Mesendoderm (in vitro differentiated cells): ENCODE results near the gene SHCBP1L.

Experiments
- DNase-seq: peaks from one replicate; pipeline ENCODE4 v3.0.0; 2013
- H2AK5ac ChIP-seq: 2 replicates; pipeline ENCODE4 v1.6.1; 2013; ENCODE audit warnings: low read length, inconsistent platforms
- H2BK120ac ChIP-seq: 2 replicates; pipeline ENCODE4 v1.6.1; 2013; ENCODE audit warnings: low read depth, mild to moderate bottlenecking, low read length, moderate library complexity, mixed read lengths
- H2BK15ac ChIP-seq: replicated peaks from 2 replicates; pipeline ENCODE4 v1.6.1; 2013; ENCODE audit warnings: low read depth, mild to moderate bottlenecking, moderate library complexity
- H2BK5ac ChIP-seq: 2 replicates; pipeline ENCODE4 v1.6.1; 2013; ENCODE audit warnings: low read length, inconsistent platforms
- H3K18ac ChIP-seq: 2 replicates; pipeline ENCODE4 v1.6.1; 2013; ENCODE audit warnings: mild to moderate bottlenecking, low read length, mixed read lengths
- H3K23ac ChIP-seq: one replicate; pipeline ENCODE4 v1.6.1; 2013; ENCODE audit warnings: low read length
- H3K27ac ChIP-seq: 2 replicates; pipeline ENCODE4 v1.5.1; 2013; ENCODE audit warnings: low read depth, mild to moderate bottlenecking, inconsistent platforms, low read length, moderate library complexity
- H3K27me3 ChIP-seq: 2 replicates; pipeline ENCODE4 v1.6.1; 2013; ENCODE audit warnings: low read length, control low read depth, mild to moderate bottlenecking, inconsistent platforms; ENCODE audit not compliant: insufficient read depth, poor library complexity
- H3K36me3 ChIP-seq: 2 replicates; pipeline ENCODE4 v1.6.1; 2013; ENCODE audit warnings: low read length, inconsistent platforms; ENCODE audit not compliant: control insufficient read depth, insufficient read depth
- H3K4ac ChIP-seq: one replicate; pipeline ENCODE4 v1.6.1; 2013; ENCODE audit warnings: low read depth, mild to moderate bottlenecking, low read length, moderate library complexity
- H3K4me1 ChIP-seq: 2 replicates; pipeline ENCODE4 v1.6.1; 2013; ENCODE audit warnings: low read depth, low read length, inconsistent platforms; ENCODE audit not compliant: control insufficient read depth
- H3K4me2 ChIP-seq: 2 replicates; pipeline ENCODE4 v1.6.1; 2013; ENCODE audit warnings: low read length
- H3K4me3 ChIP-seq: 2 replicates; pipeline ENCODE4 v1.5.1; 2013; ENCODE audit warnings: mild to moderate bottlenecking, low read length
- H3K56ac ChIP-seq: one replicate; pipeline ENCODE4 v1.6.1; 2013; ENCODE audit warnings: low read length
- H3K79me1 ChIP-seq: 2 replicates; pipeline ENCODE4 v1.6.1; 2013; ENCODE audit warnings: low read length, inconsistent platforms
- H3K79me2 ChIP-seq: 2 replicates; pipeline ENCODE4 v1.6.1; 2013; ENCODE audit warnings: mild to moderate bottlenecking, low read length; ENCODE audit not compliant: control insufficient read depth, insufficient read depth
- H3K9ac ChIP-seq: 2 replicates; pipeline ENCODE4 v1.6.1; 2013; ENCODE audit warnings: low read length, inconsistent platforms
- H4K5ac ChIP-seq: one replicate; pipeline ENCODE4 v1.6.1; 2013; ENCODE audit warnings: low read length
- H4K8ac ChIP-seq: one replicate; pipeline ENCODE4 v1.6.1; 2013; ENCODE audit warnings: low read depth, mild to moderate bottlenecking, control low read depth, low read length, moderate library complexity
- WGBS: extraction: QIAGEN DNeasy Blood & Tissue Kit; methylation state at CpG from one replicate; pipeline ENCODE4 v1.1.7; 2013; ENCODE audit warnings: low lambda C conversion rate, missing lambda C conversion rate; ENCODE audit not compliant: insufficient coverage; ENCODE audit errors: extremely low coverage; 5-methylcytosine and 5-hydroxymethylcytosine counted together

The SHCBP1L gene

DNA sequence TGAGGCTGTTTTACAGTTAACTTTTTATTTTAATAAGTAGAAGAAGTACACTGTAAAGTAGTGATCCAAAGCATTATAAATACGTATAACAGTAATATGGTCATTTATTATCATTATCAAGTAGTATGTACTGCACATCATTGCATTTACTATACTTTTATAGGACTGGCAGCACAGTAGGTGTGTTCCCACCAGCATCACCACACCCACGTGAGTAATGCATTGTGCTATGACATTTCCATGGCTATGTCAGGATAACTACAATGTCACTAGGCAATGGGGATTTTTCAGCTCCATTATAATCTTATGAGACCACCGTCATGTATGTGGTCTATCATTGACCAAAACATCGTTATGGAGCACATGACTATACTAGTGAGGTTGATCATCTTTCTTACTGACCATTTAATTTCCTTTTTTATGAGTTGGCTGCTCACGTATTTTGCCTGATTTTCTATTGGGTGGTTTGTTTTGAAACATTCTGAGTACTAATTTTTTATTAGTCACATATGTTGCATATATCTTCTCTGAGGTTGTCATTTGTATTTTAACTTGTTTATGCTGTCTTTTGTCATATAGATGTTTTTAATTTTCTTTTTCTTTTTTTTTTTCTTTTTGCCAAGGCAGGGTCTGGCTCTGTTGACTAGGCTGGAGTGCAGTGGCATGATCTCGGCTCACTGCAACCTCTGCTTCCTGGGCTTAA is 25.3 kb upstream of the SHCBP1L start:
- Histone ChIP-seq H4K5ac (no peak overlapping the region), H2AK5ac (no peak overlapping the region), H3K4me1 (no peaks in the 10 kb centered on the region), H2BK5ac (no peak overlapping the region), H3K79me2 (no peaks in the 10 kb centered on the region), H2BK120ac (no peak overlapping the region), H3K27me3 (no peaks in the 10 kb centered on the region), H3K56ac (no peak overlapping the region), H3K4me3 (no peak overlapping the region), H3K23ac (no peak overlapping the region), H3K4ac (no peak overlapping the region), H3K79me1 (no peaks in the 10 kb centered on the region), H3K27ac (no peak overlapping the region), H3K9ac (no peak overlapping the region), H3K4me2 (no peak overlapping the region), H3K36me3 (no peaks in the 10 kb centered on the region), H4K8ac (no peak overlapping the region), H2BK15ac (no peak overlapping the region), H3K18ac (no peak overlapping the region)
- WGBS = no CpG with 5 or more reads among the region's 6 CpGs
- DNase-seq = no peak

GRCh38 chr1:182977480-182977879 is 24.5 kb upstream of the SHCBP1L start:
- no peak for DNase-seq
- Histone ChIP-seq H3K23ac (no peak overlapping the region), H3K36me3 (no peaks in the 10 kb centered on the region), H2AK5ac (no peak overlapping the region), H3K27me3 (no peaks in the 10 kb centered on the region), H3K79me1 (no peaks in the 10 kb centered on the region), H3K9ac (no peak overlapping the region), H3K4me2 (no peak overlapping the region), H3K56ac (no peak overlapping the region), H3K79me2 (no peaks in the 10 kb centered on the region), H3K4me1 (no peaks in the 10 kb centered on the region), H4K8ac (no peak overlapping the region), H2BK15ac (no peak overlapping the region), H3K18ac (no peak overlapping the region), H3K4me3 (no peak overlapping the region), H2BK5ac (no peak overlapping the region), H2BK120ac (no peak overlapping the region), H3K27ac (no peak overlapping the region), H3K4ac (no peak overlapping the region), H4K5ac (no peak overlapping the region)
- WGBS = no CpG with 5 or more reads among the region's 2 CpGs

DNA sequence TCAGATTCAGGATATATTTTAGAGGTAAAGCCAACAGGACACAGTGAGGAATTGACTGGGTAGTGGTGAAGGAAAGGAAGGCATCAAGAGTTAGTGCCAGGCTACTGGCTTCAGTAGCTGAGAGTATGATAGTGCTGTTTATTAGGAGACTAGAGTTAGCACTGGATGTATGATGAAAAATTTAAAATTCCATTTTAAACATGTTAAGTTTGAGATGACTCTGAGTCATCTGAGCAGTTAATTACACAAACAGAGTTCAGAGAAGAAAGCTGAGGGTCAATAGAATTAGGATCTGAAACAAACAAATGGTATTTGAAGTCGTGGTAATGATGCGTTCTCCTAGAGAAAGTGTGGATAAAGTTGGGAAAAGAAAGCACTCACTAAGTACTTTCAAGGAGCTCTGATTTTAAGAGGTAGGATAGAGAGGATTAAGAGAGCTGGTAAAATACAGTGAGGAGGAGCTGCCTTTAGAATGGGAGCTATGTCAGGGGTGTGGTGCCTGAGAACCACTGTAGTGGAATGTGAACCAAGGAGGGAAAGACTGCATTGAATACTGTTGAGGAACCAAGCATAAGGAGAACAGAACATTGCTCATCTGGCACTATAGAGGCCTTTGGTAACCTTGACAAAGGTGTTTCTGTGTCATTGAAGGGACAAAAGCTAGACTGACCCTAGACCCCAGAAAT is 21.7 kb upstream of the SHCBP1L start:
- peak; percentile 45 for DNase-seq
- H3K4ac ChIP-seq = no peak overlapping the region
- no peak overlapping the region for H3K9ac ChIP-seq
- no peak overlapping the region for H4K8ac ChIP-seq
- WGBS = no CpG with 5 or more reads among the region's 2 CpGs
- no peak overlapping the region for H3K27ac ChIP-seq
- H3K4me3 ChIP-seq = no peak overlapping the region
- H3K79me2 ChIP-seq = no peaks in the 10 kb centered on the region
- no peaks in the 10 kb centered on the region for H3K79me1 ChIP-seq
- H3K36me3 ChIP-seq = no peaks in the 10 kb centered on the region
- H4K5ac ChIP-seq = no peak overlapping the region
- no peaks in the 10 kb centered on the region for H3K27me3 ChIP-seq
- no peak overlapping the region for H2BK15ac ChIP-seq
- no peak overlapping the region for H3K56ac ChIP-seq
- H3K4me1 ChIP-seq = no peaks in the 10 kb centered on the region
- H3K4me2 ChIP-seq = no peak overlapping the region
- H3K23ac ChIP-seq = no peak overlapping the region
- H2BK5ac ChIP-seq = no peak overlapping the region
- H2BK120ac ChIP-seq = no peak overlapping the region
- no peak overlapping the region for H3K18ac ChIP-seq
- no peak overlapping the region for H2AK5ac ChIP-seq

DNA sequence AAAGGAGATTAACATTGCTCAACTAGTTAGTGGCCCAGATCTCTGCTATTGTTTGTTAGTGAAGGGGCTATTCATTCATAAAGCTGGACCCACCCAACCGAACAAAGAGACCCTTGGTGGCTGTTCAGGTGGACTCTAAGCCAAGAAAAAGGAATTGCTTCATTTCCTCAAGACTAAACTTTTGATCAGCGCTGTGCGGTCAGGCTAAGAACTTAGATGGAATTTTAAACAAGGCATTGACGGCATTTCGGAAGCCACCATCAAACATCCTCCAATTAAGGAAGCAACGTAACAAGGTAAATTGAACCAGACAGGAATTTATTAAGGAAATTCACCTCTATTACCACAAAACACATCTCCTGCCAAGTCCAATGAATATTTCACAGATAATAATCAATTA is 19.9 kb upstream of the SHCBP1L start:
- Histone ChIP-seq H2BK5ac (no peak overlapping the region), H3K79me2 (no peaks in the 10 kb centered on the region), H4K8ac (no peak overlapping the region), H3K56ac (no peak overlapping the region), H3K4me3 (no peak overlapping the region), H4K5ac (no peak overlapping the region), H3K36me3 (no peaks in the 10 kb centered on the region), H3K27ac (no peak overlapping the region), H3K9ac (no peak overlapping the region), H2BK15ac (no peak overlapping the region), H3K4me1 (no peaks in the 10 kb centered on the region), H3K4ac (no peak overlapping the region), H3K4me2 (no peak overlapping the region), H3K79me1 (no peaks in the 10 kb centered on the region), H2BK120ac (no peak overlapping the region), H3K23ac (no peak overlapping the region), H3K27me3 (no peaks in the 10 kb centered on the region), H2AK5ac (no peak overlapping the region), H3K18ac (no peak overlapping the region)
- no CpG with 5 or more reads among the region's 6 CpGs for WGBS
- DNase-seq = no peak

DNA sequence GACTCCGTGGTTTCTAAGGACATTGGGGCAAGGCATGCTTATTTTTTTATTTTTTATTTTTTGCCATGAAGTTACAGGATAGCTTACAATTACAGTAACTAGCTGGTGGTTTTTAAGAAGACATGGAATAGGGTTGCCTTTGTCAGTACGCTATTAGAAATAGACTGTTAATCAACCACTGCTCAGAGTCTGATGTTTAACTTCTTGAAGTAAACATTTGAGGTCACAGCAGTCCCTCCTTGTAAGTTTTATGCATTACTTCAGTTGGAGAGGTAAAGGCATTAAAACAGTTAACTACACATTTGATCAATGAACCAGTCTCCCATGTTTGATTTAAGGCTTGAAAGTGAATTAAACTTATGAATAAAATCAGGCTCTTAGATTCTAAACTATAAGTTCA is 19.3 kb upstream of the SHCBP1L start:
- no peak overlapping the region for H3K18ac ChIP-seq
- no peaks in the 10 kb centered on the region for H3K27me3 ChIP-seq
- no peak overlapping the region for H4K8ac ChIP-seq
- H3K56ac ChIP-seq = no peak overlapping the region
- no peak for DNase-seq
- H2BK5ac ChIP-seq = no peak overlapping the region
- H3K4me3 ChIP-seq = no peak overlapping the region
- no peaks in the 10 kb centered on the region for H3K4me1 ChIP-seq
- H3K23ac ChIP-seq = no peak overlapping the region
- H3K79me2 ChIP-seq = no peaks in the 10 kb centered on the region
- no peak overlapping the region for H3K4me2 ChIP-seq
- no peak overlapping the region for H2AK5ac ChIP-seq
- H3K27ac ChIP-seq = no peak overlapping the region
- H3K9ac ChIP-seq = no peak overlapping the region
- H2BK15ac ChIP-seq = no peak overlapping the region
- H2BK120ac ChIP-seq = no peak overlapping the region
- H3K79me1 ChIP-seq = no peaks in the 10 kb centered on the region
- no CpG with 5 or more reads among the region's 2 CpGs for WGBS
- no peaks in the 10 kb centered on the region for H3K36me3 ChIP-seq
- no peak overlapping the region for H4K5ac ChIP-seq
- no peak overlapping the region for H3K4ac ChIP-seq
